ENCODE data around the gene PGAM5.

Gene PGAM5

DNA sequence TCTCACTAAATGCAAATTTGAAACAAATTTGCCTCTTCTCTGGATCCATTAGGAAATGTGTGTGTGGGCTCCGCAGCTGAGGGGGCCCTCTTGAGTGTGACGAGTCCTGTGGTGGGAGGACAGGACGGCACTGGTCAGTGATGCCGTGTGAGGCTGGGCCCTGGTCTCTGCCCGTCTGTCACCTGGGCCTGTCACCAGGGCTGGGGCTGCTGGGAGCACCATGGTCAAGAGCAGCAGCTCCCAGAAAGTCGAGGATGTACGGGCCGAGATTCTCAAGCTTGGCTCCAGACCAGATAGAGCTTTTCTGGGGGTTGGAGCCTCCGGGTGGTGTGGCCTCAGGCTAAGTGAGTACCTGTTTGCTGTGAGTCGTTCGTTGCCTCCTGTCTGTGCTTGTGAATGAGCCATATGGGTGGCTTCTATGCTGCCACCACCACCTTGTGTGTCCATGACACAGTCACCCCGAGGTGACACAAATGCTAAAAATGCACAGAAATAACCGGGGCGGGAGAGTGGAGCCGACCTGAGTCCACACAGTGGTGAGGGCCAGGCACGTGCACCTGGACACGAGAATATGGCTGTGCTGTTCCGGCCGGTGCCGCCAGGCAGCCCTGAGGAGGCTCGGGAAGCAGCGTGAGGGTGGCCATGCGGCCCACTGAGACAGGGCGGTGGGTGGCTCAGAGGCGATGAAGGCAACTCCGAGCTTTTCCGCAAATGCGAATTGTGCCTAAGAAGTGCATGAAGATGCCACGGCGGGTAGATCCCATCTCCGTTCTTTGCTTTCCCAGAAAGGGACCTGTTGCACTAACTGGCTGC is 8.7 kb downstream of the PGAM5 start:
- DNase-seq (ENCODE audit: insufficient read length, low spot score) (no peak), FAIRE-seq (no peak)

DNA sequence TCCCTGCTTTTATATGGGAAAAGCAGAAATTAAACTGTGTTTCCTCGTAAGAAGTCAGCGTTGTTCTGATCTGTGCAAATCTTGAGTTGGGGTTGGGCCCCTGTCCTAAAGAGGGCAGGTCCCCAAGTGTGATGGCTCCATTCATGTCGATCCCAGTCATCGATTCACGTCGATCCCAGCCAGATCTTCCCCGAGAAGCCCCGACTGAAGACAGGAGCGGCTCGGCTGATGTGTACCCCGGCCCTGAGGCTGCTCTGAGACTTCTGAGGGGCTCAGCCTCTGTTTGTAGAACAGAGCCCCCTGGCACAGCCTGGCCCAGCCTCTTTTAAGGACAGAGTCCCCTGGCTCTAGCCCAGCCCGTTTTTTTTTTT is 9.3 kb downstream of the PGAM5 start:
- no peak for DNase-seq (ENCODE audit: insufficient read length, low spot score)
- no peak for FAIRE-seq

DNA sequence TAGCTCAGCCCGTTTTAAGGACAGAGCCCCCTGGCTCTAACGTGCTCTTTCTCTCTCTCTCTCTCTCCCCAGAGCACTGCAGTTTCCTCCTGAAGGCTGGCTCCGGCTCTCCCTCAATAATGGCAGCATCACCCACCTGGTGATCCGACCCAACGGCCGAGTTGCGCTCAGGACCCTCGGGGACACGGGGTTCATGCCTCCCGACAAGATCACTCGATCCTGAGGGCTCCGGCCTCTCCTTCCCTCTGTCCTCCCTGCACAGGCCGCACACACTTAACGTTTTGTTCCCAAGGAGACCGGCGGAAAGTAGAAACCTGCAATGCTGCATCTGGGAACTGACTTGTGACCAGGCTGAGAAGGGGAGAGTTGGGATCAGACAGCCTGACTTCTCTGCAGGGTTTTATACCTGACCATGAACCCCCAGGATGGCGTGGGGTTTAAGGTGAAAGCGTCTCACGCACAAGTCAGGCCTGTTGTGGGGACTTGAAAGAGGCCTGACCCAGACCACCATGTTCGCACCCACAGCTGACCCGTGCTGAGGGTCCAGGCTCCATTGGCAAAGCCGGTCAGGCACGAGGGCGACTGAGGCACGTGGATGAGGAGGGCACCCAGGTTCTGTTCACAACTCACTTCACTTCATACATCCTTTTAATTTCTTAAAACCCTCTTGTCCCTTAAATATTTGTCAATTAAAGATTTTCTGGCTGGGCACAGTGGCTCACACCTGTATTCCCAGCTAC is 10.1 kb downstream of the PGAM5 start:
- FAIRE-seq: no peak
- DNase-seq (ENCODE audit: insufficient read length, low spot score): no peak

DNA sequence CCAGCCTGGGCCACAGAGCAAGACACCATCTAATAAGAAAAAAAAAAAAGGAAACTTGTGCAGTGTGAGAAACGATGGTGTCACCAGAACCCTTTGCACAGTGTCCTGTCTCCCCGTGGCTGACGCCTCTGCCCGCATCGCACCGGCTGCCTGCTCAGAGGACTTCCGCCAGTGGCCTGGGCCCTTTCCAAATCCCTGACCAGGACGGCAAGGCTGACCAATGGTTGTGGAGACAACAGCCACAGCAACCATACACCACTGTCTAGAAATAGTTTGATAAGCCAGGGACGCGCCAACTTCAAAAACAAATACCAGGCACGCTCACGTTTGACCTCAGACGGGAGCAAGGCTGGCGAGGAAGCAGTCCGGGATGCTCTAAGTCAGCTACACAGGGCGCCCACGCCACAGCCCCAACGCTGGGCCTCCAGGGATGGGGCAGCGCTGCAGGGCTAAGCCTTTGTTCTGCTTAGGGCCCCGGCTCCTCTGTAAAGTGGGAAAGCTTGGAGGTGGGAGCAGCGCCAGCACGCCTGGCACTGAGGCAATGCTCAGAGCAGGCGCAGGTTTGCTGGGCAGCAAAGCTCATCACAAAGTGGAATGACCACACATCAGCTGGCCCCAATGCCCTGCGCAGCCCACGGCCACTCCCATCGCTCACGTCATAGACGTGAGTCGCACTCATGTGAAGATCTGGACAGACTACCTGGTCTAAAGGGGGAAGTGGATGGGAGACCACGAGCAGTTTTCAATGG is 12.5 kb downstream of the PGAM5 start:
- DNase-seq (ENCODE audit: insufficient read length, low spot score) (no peak), FAIRE-seq (peak; percentile 20)

DNA sequence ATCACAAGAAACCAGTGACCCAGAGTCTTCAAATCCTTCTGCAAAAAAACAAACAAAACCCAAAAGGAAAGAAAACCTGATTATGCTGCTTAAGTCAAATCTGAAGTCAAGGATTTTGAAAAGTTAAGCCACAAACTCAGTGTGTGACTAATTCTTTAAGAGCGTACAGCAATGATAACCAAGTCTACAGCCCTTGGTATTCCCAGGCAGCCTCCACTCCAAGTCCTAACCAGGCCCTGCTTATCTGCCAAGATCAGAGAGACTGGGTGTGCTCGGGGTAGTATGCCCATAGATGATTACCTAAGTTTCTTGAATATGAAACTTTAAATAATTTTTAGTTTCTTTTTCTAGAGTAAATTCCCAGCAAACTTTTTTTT is 13.1 kb downstream of the PGAM5 start:
- FAIRE-seq (no peak), DNase-seq (ENCODE audit: insufficient read length, low spot score) (no peak)

DNA sequence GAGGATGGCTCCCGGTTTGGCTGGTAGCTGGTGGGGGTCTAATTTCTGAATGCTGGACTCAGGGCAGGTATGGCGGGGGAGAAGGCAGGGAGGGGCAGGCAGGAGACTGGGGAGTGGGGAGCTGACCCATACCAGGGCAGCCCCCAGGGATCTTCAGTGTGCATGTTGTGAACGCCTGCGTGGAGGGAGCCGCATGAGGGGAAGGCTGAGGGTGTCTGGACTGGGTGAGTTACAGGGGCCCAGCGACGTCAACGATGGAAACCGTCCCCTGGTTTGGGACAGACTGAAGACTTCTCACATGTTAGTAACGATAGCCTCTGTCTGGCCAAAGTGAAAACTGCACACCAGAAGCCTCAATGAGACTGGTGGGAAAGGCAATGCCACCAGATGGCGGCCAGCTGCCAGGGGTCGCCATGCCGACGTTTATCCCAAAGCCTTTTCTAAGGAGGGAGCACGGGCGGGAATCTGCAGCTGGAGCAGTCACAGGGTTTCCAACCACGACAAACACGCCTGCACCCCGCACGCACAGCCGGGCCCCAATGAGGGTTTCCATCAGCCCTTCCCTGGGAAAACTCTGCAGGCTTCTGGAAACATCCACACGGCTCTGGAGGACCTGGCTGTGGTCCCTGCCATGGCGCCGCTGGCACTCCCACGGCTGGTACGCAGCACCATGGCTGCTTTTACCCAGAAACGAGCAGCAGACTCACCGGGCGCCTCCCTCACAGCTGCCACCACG is 14.0 kb downstream of the PGAM5 start:
- FAIRE-seq: no peak

DNA sequence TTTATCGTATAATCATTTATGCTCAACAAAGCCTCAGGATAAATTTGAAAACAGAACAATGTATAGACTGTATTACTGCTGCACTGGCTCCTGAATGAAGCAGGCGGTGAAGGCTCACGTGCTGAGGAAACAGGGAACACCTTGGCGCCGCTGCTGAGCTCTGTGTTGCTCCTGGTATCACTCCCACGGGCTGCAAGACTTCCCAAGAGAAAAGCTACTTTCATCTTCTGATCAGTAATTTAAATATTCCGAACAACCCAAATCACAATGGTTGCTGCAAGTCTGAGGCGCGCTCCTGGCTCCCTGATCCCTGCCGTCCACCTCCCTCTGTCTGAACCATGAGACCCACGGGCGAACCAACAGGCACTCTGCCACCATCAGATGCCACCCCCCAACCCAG is 15.7 kb downstream of the PGAM5 start:
- no peak for FAIRE-seq
- no peak for DNase-seq (ENCODE audit: insufficient read length, low spot score)

More for the DNA sequence above, 14.0 kb downstream of the PGAM5 start:
- no peak for DNase-seq (ENCODE audit: insufficient read length, low spot score)

DNA sequence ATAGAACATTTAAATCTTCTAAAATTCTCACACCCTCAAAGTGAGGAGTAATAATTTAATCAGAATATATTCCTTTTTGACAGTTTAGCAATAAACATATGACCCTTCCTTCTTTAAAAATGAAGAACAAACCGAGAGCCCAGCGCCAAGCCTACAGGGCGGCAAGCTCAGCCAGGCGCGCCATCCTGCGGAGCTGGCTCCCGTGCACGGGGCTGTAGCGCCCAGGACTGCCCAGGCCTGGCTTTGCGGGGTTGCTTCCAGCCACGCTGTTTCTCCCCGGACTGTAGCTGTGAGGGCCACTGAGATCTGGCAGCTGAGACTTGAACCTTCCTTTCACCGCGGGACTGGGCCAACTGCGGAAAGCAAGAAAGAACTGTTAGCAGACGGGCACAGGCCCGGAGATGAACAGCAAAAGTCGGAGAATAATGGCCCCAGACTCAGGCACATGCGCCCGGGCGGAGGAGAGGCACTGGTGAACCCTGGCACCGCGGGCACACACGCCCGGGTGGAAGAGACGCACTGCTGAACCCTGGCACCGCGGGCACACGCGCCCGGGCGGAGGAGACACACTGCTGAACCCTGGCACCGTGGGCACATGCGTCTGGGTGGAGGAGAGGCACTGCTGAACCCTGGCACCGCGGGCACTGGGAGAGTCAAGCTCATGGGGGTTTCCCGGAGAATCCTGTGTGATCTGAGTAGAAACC is 16.6 kb downstream of the PGAM5 start:
- DNase-seq (ENCODE audit: insufficient read length, low spot score) (no peak), FAIRE-seq (no peak)

DNA sequence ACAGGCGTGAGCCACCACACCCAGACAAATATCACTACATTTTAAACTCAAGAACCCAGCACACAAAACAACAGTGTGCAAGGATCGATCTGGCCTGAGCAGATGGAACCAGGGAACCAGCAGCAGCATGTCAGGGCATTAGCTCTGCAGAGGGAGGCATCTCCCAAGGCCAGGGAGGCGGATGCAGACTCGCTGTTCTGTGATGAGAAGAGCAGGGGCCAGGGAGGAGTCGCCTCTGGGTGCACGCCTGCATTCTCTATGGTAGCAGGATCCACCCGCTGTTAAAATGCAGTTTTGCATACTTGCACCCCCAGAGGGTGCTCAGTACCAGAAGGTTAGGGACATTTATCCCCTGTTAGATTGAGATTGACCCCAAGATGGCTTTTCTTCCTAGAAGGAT is 17.9 kb downstream of the PGAM5 start:
- no peak for FAIRE-seq

DNA sequence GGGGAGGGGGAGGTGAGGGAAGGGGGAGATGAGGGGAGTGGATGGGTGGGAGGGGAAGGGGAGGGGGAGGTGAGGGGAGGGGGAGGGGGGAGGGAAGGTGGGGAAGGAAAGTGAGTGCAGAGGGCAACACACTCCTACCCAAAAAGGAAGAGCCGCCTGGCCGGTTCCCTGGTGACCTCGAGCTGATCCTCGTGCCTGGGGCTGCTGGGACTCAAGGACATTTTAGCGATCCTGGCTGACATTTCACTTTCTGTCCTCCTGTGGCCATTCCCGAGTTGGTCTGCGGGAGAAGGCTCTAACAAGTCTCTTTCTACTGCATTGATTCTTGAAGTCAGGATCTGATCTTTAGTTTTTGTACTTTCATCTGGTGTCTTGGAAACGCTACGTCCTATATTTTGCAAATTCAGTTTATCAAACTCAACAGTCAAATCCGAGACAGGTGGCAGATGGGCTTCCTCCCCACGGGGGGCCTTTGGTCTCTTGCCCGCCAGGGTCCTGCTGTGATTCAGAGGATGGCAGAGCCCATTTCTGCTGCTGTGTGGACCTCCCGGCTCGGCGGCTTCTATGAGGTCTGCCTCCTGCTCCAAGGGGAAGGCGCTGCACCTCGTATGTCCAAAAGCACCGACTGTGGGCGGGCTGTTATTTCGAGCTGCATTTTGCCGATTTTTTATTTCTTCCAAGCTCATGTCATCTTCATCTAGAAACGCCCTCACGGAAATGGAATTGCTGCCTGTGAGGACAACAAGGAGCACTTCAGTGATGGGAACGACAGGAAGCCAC is 19.1 kb downstream of the PGAM5 start:
- FAIRE-seq: no peak

More for the DNA sequence above, 17.9 kb downstream of the PGAM5 start:
- DNase-seq (ENCODE audit: insufficient read length, low spot score): no peak

DNA sequence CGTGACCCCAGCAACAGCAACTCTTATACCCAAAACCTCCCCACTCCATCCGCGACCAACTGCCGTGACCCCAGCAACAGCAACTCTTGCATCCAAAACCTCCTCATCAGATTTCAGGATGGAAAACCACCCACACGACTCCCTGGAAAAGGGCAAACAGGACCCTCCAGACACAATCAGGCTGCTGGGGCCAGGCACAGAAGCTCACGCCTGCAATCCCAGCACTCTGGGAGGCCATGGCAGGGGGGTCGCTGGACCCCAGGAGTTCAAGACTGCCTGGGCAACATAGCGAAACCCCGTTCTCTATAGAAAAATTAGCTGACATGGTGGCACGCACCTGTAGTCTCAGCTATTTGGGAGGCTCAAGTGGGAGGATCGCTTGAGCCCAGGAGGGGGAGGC is 19.7 kb downstream of the PGAM5 start:
- FAIRE-seq: no peak
- no peak for DNase-seq (ENCODE audit: insufficient read length, low spot score)

More for the DNA sequence above, 19.1 kb downstream of the PGAM5 start:
- DNase-seq (ENCODE audit: insufficient read length, low spot score): no peak

DNA sequence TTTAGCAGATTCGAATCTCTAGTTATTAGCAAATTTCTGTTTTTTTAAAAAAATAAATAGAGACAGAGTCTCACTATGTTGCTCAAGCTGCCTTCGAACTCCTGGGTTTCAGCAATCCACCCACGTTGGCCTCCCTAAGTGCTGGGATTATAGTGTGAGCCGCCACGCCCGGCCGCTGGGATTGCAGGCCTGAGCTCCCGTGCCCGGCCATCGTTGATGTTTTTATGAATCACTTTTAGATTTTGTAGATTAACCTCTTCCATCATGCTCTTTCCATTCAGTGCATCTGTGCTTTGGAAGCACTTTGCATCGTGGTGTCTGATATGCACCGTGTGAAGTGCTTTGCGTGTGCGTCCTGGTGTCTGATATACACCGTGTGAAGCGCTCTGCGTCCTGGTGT is 20.9 kb downstream of the PGAM5 start:
- FAIRE-seq (no peak), DNase-seq (ENCODE audit: insufficient read length, low spot score) (no peak)

DNA sequence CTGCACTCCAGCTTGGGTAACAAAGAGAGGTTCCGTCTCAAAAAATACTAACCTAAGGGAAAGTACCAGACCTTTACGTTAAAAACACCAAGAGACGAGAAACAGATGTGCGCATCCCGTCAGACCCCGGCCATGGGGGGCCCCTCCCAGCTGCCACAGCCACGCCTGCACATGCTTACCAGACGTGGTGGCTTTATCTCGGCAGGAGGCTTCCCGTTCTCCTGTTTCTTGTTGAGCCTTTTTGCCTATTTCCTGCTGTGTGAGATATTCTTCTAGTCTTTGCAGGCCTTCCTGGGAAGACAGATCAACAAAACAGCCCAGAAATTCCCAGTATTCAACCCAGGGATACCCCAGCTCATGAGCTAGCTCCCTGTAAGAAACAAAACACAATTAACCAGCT is 23.6 kb downstream of the PGAM5 start:
- no peak for DNase-seq (ENCODE audit: insufficient read length, low spot score)
- no peak for FAIRE-seq

DNA sequence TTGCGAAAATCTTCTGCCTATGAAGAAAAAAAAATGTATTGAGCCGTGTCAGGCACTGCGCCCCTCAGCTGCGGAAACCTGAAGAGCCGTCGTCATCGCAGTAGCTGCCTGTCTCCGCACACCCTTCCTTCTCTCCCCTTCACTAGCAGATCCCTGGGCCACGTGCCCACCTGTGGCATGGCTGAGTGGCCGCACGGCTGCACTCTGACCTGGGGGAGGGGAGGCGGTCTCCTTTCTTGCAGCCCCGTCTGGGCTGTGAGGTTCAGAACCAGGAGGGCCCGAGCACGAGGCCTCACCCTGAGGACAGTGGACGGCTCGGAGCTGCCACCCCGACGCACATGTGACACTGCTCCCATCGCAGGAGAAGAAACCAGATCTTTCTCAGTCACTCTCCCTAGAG is 24.9 kb downstream of the PGAM5 start:
- no peak for FAIRE-seq
- DNase-seq (ENCODE audit: insufficient read length, low spot score): no peak

DNA sequence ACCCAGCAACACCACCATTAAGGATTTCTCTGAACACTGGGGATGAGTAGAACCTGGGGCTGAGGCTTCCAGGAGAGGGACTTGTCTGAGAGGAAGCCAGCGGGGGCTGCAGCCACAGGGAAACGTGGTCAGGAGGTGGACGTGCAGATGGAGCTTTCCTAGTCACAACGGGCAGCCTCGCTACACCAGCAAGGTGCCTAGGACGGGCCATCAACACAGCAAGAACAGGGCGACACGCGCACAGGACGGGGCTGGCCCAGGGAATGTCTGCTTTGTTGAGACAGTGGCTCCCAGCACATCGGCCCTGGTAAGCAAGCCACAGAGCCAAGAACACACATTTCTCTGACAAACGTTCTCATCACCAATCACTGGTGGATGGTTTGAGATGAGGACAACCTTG is 25.7 kb downstream of the PGAM5 start:
- no peak for FAIRE-seq
- no peak for DNase-seq (ENCODE audit: insufficient read length, low spot score)

DNA sequence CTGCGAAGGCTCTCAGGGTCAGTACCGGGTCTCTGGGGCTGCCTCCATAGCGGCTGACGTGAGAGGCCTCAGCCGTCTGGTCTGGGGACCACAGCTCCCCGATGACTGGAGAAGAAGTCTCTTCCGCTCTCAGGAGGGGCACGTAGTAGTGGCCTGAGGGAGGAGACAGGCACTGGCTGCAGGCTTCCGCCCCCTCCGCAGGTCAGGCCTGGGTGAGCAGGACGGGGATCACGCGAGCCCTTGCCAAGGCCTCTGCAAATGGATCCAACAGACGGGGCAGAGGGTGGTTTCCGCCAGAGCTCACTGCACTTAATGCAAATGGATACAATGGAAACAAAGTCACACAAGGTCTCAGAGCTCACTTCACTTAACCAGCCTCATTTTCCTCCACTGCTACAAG is 26.3 kb downstream of the PGAM5 start:
- FAIRE-seq: no peak

DNA sequence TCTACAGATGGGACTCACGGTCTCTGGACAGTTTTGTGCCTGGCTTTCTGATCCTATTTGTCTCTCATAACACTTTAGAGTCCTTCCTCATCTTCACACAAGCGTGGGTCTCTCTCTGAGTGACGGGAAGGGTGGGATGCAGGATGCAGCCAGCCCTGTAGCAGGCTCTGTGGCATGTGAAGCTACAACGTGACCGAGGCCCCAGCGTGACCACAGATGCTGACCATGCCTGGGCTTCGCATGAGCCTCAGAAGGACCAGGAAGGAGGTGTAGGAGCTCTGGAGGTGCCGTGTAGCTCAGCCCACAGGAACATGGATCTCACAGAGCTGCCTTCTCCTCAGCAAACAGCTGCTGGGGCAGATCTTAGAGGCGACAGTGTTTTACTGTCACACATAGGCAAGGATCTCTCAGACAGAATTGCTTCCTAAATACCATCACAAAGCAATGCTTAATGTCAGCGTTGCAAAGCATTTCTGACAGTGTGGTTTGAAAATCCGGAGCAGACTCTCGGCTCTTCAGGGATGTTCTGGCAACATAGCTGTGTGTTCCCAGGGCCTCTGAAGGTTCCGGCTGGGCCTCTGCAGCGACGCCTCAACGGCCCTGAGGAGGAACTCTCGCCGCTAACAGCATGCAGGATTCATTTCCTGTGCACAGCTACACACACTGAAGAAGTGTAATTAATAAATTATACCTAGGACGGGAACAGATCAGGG is 29.1 kb downstream of the PGAM5 start:
- DNase-seq (ENCODE audit: insufficient read length, low spot score) (no peak), FAIRE-seq (no peak)

More for the DNA sequence above, 26.3 kb downstream of the PGAM5 start:
- DNase-seq (ENCODE audit: insufficient read length, low spot score): no peak

DNA sequence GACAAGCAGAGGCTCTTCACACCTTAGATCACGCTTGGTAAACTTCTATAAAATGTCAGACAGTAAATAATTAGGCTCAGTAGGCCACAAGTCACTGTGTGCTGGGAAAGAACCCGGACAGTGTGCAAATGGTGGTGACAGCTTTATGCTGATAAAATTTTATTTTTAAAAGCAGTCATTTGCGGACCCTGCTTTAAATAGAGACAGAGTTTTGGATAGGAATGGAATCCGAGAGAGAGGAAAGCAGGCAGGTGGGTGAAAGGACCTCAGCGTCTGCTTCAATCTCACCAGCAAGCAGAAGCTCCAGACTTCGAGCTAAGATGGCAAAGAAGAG is 29.6 kb downstream of the PGAM5 start:
- FAIRE-seq: no peak
- DNase-seq (ENCODE audit: insufficient read length, low spot score): no peak

DNA sequence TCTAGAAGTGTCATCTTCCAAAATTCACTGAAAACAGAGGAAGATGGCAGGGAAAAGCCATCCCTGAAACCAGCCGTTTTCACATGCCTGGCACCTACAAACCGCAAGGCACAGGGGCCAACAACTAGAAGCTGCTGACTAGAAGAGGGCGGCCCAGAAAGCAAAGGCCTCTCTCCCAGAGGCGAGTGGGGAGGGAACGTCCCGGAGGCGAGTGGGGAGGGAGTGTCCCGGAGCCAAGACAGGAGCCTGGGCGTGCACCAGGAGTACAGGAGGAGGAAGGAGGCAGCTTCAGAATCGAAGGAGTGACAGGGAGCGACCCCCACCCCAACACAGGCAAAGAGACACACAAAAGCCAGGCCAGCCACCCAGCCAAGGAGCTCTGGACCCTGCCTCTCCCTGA is 30.0 kb downstream of the PGAM5 start:
- DNase-seq (ENCODE audit: insufficient read length, low spot score) (no peak), FAIRE-seq (no peak)
